Neural crest cell (in vitro differentiated cells): ENCODE measurements around the gene ASCL4. TPM values are rescaled to one million over a fixed set of nuclear protein-coding genes. Genes with fewer than 3 reads are reported as not detected.
"Not testable (repeated sequence)": the region's sequence is repeated elsewhere in the genome, so short reads cannot be mapped to it uniquely, and the experiment has no call there.

ENCODE experiments used
- DNase-seq: peaks from one replicate; pipeline ENCODE4 v3.0.0; 2021; ENCODE audit warnings: low read depth, mixed read lengths, low spot score
- H3K27ac Mint-ChIP-seq: one replicate; pipeline ENCODE4 v1.8.0; 2021; ENCODE audit warnings: mild to moderate bottlenecking, mixed read lengths; ENCODE audit not compliant: unreplicated experiment
- H3K27me3 Mint-ChIP-seq: 2 replicates; pipeline ENCODE4 v1.8.0; 2021; ENCODE audit warnings: low read depth, mild to moderate bottlenecking, mixed read lengths
- H3K36me3 Mint-ChIP-seq: 2 replicates; pipeline ENCODE4 v1.8.0; 2021; ENCODE audit warnings: low read depth, mild to moderate bottlenecking, mixed read lengths
- H3K4me1 Mint-ChIP-seq: 2 replicates; pipeline ENCODE4 v1.8.0; 2021; ENCODE audit warnings: mixed read lengths
- H3K4me3 Mint-ChIP-seq: one replicate; pipeline ENCODE4 v1.8.0; 2021; ENCODE audit warnings: mild to moderate bottlenecking, mixed read lengths
- H3K9me3 Mint-ChIP-seq: 2 replicates; pipeline ENCODE4 v1.8.0; 2021; ENCODE audit warnings: mixed read lengths
- long read RNA-seq: library from polyadenylated mRNA; unstranded; transcript quantifications from one replicate; pipeline ENCODE4 v2.0.0, GENCODE V29; 2020
- total RNA-seq: library from RNA; stranded (reverse); gene quantifications from 2 replicates; pipeline ENCODE4 v1.2.1, GENCODE V29; 2021
- TF ChIP-seq, protein P1 (sequence below): fragments of 200-600 bp; sonication (generic); conservative IDR thresholded peaks from 2 replicates; pipeline ENCODE4 v1.5.0; 2021; ENCODE audit warnings: antibody characterized with exemption, mild to moderate bottlenecking

Gene ASCL4, protein sequence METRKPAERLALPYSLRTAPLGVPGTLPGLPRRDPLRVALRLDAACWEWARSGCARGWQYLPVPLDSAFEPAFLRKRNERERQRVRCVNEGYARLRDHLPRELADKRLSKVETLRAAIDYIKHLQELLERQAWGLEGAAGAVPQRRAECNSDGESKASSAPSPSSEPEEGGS
- total RNA-seq, result not detected in 2 replicates
- long read RNA-seq, result 0 reads

DNA sequence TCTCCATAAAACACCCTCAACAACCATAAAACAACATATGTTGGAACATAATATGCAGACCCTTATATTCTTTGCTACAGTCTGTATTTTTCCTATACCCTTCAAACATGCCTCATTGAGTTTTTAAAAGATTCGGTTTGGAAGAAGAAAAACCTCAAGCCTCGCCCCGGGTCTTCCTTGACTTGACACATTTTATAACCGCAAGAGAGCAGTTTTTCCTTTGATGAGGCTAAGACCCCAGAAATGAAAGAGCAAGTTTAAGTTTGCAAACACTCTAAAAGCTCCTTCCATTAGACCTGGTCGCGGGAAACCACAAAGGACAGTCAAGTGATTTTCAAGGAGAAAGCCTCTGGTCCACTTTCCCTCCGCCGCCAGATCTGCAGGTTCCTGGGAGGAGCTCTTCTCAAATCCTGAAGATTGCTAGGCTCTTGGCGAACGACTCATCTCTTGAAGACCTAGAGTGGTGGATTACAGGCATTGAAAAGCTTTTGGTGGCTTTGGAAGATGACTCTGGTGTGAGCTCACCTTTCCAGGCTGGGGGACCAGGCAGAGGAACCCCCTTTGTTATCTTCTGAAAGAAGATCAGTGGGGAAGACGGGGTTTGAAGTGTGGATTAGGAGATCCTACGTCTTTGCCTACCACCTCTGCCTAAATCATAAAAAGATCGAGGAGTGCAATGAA is at the start of gene ASCL4:
Gene ASCL4, plus strand, starts transcription at position 356 of the 681 bp plus-strand sequence. CDS start 515 bp downstream, outside the sequence.
- Mint-ChIP-seq H3K4me1 (peaks cover 4% of the 10 kb centered on the region), H3K27ac (no peak within 1 kb of the TSS), H3K4me3 (no peak within 1 kb of the TSS), H3K36me3 (no peaks in the 10 kb centered on the region), H3K27me3 (peaks cover 96% of the 10 kb centered on the region), H3K9me3 (no peaks in the 10 kb centered on the region)
- DNase-seq, result no peak
- TF ChIP-seq, protein P1, sequence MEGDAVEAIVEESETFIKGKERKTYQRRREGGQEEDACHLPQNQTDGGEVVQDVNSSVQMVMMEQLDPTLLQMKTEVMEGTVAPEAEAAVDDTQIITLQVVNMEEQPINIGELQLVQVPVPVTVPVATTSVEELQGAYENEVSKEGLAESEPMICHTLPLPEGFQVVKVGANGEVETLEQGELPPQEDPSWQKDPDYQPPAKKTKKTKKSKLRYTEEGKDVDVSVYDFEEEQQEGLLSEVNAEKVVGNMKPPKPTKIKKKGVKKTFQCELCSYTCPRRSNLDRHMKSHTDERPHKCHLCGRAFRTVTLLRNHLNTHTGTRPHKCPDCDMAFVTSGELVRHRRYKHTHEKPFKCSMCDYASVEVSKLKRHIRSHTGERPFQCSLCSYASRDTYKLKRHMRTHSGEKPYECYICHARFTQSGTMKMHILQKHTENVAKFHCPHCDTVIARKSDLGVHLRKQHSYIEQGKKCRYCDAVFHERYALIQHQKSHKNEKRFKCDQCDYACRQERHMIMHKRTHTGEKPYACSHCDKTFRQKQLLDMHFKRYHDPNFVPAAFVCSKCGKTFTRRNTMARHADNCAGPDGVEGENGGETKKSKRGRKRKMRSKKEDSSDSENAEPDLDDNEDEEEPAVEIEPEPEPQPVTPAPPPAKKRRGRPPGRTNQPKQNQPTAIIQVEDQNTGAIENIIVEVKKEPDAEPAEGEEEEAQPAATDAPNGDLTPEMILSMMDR, result no peak

DNA sequence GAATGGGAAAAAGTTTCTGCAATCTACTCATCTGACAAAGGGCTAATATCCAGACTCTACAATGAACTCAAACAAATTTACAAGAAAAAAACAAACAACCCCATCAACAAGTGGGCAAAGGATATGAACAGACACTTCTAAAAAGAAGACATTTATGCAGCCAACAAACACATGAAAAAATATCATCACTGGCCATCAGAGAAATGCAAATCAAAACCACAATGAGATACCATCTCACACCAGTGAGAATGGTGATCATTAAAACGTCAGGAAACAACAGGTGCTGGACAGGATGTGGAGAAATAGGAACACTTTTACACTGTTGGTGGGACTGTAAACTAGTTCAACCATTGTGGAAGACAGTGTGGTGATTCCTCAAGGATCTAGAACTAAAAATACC is 47.2 kb upstream of the ASCL4 start:
- H3K27me3 Mint-ChIP-seq, H3K9me3 Mint-ChIP-seq, H3K4me3 Mint-ChIP-seq, DNase-seq, H3K4me1 Mint-ChIP-seq, H3K27ac Mint-ChIP-seq: not testable (repeated sequence)
- peaks cover 15% of the 10 kb centered on the region for H3K36me3 Mint-ChIP-seq

DNA sequence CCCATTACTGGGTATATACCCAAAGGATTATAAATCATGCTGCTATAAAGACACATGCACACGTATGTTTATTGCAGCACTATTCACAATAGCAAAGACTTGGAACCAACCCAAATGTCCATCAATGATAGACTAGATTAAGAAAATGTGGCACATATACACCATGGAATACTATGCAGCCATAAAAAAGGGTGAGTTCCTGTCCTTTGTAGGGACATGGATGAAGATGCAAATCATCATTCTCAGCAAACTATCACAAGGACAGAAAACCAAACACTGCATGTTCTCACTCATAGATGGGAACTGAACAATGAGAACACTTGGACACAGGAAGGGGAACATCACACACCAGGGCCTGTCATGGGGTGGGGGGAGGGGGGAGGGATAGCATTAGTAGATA is 46.8 kb upstream of the ASCL4 start:
- H3K4me1 Mint-ChIP-seq, H3K27ac Mint-ChIP-seq, H3K4me3 Mint-ChIP-seq, DNase-seq, H3K9me3 Mint-ChIP-seq, H3K27me3 Mint-ChIP-seq: not testable (repeated sequence)
- H3K36me3 Mint-ChIP-seq, result peaks cover 12% of the 10 kb centered on the region

DNA sequence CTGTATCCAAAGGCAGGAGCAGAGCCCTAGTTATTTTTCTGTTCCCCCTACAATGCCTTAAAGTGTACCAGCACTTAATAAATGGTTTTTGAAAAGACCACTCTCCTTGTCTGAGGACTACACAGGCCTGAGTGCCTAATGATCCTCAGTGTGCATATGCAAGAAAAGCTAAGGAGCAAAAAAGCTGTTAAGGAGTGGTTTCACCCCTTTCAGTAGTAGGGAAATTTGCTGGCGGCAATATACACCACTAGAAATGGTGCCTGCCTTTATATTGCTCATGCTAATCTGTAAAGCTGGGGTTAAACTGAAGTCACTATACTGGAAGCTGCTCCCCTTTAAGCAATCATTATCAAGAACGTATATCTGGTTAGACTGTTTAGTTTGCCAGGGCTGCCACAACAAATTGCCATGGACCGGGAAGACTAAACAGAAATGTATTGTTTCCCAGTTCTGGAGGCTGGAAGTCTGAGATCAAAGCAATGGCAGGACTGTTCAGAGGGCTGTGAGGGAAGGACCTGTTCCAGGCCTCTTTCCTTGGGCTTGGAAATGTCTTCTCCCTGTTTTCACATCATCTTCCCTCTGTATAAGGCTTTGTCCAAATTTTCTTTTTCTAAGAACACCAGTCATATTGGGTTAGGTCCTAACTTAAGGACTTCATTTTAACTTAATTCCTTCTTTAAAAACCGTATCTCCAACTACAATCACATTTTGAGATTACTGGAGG is 43.7 kb upstream of the ASCL4 start:
- H3K27ac Mint-ChIP-seq, result no peak overlapping the region
- H3K4me1 Mint-ChIP-seq, result no peaks in the 10 kb centered on the region
- H3K9me3 Mint-ChIP-seq, result no peaks in the 10 kb centered on the region
- no peak overlapping the region for H3K4me3 Mint-ChIP-seq
- H3K27me3 Mint-ChIP-seq, result no peaks in the 10 kb centered on the region
- H3K36me3 Mint-ChIP-seq, result peaks cover 9% of the 10 kb centered on the region
- DNase-seq, result no peak
- TF ChIP-seq, protein P1, result no peak

DNA sequence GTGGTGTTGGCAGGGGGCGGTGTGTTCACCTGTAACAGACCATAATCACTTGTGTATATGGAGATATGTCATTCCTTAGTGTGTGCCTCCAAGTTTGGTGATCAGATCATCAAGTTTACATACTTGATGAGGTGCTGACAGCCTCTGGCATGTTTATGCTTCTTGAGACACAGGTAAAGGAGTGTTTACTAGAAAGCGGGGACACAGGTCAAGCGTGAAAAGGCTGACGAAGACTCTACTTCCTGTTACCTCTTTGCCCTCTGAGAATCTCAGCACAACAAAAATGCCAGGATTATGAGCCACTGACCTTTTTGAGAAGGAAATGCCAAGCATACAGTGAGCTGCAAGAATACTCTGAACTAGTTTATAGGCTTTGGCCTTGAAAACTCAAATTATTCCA is 43.1 kb upstream of the ASCL4 start:
- H3K36me3 Mint-ChIP-seq, result peaks cover 9% of the 10 kb centered on the region
- H3K27ac Mint-ChIP-seq, result no peak overlapping the region
- H3K9me3 Mint-ChIP-seq, result no peaks in the 10 kb centered on the region
- H3K4me3 Mint-ChIP-seq, result no peak overlapping the region
- no peaks in the 10 kb centered on the region for H3K27me3 Mint-ChIP-seq
- TF ChIP-seq, protein P1, result no peak
- no peak for DNase-seq
- no peaks in the 10 kb centered on the region for H3K4me1 Mint-ChIP-seq

DNA sequence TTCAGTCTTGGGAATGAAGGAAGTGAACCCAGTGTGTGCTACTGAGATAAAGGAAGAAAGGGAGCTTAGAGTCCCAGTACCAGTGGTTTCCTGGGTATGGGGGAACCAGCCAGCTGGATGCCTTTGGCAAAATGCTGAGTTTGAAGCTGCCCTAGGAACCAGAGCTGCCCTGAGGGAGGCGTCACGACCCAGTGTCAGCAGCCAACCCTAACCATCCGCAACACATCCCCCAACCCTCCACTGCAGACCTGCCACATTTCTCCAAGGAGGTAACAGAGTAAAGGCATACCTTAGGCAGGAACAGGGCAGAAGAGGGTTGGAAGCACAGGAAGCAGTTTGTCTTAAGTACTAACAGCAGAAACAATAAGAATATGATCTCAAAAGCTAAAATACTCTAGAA is 42.1 kb upstream of the ASCL4 start:
- no peak overlapping the region for H3K4me3 Mint-ChIP-seq
- DNase-seq, result no peak
- no peaks in the 10 kb centered on the region for H3K4me1 Mint-ChIP-seq
- no peak overlapping the region for H3K27ac Mint-ChIP-seq
- no peaks in the 10 kb centered on the region for H3K9me3 Mint-ChIP-seq
- H3K36me3 Mint-ChIP-seq, result peaks cover 13% of the 10 kb centered on the region
- H3K27me3 Mint-ChIP-seq, result no peaks in the 10 kb centered on the region
- TF ChIP-seq, protein P1, result no peak
